HG03039 (cell line): ENCODE data around the gene ELP1.

ENCODE experiments used
- ATAC-seq: cut with Tn5 transposase; IDR thresholded peaks from one replicate; pipeline ENCODE4 v1.9.1; 2021; ENCODE audit warnings: mild to moderate bottlenecking, moderate library complexity; ENCODE audit not compliant: unreplicated experiment

Gene ELP1

DNA sequence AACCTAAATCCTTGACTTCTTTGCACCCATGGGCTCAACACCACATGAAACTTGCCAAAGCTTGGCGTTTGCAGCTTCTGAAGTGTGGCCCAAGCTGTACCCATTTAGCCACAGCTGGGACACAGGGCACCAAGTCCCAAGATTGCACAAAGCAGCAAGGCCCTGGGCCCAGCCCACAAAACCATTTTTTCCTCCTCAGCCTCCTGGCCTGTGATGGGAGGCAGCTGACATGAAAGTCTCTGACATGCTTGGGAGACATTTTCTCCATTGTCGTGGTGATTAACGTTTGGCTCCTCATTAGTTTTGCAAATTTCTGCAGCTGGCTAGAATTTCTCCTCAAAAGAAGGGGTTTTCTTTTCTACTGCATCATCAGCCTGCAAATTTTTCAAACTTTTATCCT is 110.1 kb downstream of the ELP1 start:
- no peak for ATAC-seq
